NCI-H1436 treated with DMSO at 0.1 percent for 48 hours (cell line): ENCODE results near the gene SEPTIN10.
"Not testable (repeated sequence)": the region's sequence is repeated elsewhere in the genome, so short reads cannot be mapped to it uniquely, and the experiment has no call there.

Source experiments
- DNase-seq: peaks from one replicate; lab custom pipeline; 2025; lab: John Stamatoyannopoulos, UW

Gene SEPTIN10

GRCh38 chr2:109545828-109546713 is 67.7 kb downstream of the SEPTIN10 start:
- DNase-seq = no peak

DNA sequence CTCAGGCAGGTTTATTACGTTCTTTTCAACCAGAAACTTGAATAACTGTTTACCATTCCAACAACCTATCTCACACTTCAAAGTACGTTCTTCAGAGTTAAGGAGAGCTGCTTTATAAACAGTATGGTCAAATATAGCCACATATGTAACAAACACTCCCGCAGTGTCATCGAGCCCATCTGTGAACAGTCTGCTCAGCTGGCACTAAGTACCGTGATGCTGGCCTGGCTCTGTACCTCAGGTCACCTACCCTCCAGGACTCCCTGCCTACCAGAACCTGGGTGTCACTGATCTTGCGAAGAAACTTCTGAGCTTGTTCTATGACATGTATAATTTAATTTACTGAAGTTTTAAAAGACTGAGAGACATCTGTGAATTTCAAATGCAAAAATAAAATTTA is 71.4 kb downstream of the SEPTIN10 start:
- DNase-seq = no peak

GRCh38 chr2:109538546-109538945 is 75.2 kb downstream of the SEPTIN10 start:
- DNase-seq = no peak

DNA sequence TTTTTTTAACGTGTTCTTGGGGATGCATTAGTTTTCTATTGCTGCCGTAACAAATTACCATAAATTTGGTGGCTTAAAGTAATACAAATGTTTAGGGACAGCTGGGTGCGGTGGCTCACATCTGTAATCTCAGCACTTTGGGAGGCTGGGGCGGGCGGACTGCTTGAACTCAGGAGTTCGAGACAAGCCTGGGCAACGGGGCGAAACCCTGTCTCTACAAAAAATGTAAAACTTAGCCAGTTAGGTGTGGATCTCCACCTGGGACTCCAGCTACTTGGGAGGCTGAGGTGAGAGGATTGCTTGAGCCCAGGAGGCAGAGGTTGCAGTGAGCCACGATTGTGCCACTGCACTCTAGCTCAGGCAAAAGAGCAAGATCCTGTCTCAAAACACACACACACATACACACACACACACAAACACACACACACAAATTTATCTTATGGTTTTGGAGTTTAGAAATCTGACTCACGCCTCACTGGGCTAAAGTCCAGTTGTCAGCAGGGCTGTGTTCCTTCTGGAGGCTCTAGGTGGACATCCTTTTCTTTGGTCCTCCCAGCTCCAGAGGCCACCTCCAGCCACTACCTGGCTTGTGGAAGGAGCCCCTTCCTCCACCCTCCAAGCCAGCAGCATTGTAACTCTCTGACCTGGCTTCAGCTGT is 76.1 kb downstream of the SEPTIN10 start:
- no peak for DNase-seq

DNA sequence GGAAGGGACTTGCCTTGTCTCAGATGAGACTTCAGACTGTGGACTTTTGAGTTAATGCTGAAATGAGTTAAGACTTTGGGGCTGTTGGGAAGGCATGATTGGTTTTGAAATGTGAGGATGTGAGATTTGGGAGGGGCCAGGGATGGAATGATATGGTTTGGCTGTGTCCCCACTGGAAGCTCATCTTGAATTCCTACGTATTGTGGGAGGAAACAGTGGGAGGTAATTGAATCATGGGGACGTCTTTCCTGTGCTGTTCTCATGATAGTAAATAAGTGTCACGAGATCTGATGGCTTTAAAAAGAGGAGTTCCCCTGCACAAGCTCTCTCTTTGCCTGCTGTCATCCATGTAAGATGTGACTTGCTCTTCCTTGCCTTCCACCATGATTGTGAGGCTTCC is 77.2 kb downstream of the SEPTIN10 start:
- not testable (repeated sequence) for DNase-seq

DNA sequence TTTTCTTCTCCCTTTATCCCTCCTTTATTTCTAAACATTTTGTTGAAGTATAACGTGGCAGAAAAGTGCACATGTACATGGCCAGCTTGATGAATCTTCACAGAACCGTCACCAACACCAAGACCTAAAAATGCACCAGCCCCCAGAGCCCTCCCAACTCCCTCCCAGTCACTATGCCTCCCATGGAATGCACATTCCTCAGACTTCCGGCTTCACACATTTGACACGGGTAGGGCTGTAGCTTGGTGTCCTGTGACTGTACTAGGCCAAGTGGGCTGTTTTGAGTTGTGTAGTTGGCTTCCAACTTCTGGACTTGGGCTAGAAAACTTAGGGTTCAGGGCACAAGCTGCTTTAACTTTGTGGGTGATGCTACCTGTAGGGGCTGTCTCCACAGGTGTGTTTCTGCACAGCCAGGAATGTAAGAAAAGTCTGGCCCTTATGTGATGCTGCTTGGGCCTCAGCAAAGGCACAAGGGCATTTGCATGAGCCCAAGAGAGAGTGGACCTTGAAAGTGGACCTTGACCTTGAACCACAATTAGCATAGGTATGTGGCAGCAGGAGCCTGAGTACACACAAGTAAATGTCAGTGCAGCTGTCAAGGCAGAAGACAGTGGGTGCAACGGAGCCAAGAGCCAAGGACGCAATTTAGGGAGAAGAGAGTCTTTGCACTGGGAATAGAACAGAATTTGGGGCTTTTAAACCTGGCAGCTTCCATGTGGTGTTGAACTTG is 78.4 kb downstream of the SEPTIN10 start:
- DNase-seq = no peak

DNA sequence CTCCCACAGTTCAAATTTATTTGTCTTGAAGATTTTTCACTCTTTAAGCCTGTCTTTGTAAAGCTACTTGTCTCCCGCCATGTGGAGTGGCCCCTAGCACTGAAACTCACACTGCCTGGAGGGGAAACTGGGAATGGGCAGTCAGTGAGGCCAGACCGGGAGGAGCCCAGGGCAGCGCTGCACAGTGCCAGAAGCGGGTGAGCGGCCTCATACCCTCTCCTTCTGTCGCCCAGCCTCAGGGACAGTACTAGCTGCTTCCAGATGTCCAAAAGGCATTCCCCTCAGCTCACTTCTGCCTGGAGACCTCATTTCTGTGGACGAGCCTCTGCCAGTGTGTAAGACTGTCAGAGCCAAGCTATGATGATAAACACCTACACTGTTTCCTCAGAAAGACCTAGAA is 79.9 kb downstream of the SEPTIN10 start:
- DNase-seq = no peak

DNA sequence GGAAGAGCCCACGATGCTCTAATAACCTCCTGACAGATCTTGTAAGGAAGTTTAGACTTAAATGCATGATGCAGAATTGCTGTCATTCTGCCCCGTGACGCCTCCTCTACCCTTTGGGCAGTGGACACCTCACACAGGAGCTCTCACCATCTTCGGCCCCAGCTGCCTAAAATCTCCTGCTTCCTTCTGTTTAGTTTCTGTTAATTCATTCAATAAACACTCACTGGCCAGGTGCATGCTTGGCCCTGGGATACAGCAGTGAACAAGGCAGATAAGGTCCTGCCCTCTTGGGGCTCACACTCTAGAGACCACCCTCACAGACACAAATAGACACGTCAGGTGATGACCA is 81.1 kb downstream of the SEPTIN10 start:
- DNase-seq = no peak

DNA sequence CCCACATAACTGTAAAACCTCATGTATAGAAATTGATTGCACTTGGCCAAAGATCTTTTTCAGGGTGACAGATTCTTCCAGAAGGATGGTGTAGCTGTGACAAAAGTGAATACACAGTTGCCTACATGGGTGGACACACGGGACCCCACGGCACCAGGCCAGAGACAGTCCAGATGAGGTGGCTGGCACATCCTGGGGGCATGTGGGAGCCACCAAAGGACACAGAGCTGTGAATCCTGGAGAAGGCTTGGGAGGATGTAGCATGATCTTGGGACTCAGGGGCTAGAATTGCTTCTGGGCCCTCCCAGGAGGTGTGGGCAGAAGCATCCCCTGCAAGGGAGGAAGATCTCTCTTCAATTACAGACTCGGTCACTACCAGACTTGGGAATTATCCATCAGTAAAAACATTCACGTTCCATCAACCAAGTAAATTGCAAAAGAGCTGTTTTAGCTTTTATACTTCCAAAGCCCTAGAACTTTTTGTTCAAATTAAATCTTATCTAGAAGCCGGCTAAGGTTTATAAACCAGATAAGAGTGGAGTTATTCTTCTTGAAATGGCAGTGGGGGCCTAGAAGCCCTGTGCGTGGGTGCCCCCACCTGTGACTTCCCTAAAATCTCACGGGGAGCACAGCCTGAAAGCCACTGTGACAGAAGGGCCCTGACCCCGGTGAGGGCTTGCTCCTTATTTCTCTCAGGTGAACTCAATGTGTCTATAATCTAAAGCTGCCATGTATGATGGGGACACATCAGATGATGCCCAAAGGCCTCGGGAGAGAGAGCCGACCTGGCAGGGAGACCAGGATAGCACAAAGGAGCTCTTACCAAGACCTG is 81.7 kb downstream of the SEPTIN10 start:
- no peak for DNase-seq

DNA sequence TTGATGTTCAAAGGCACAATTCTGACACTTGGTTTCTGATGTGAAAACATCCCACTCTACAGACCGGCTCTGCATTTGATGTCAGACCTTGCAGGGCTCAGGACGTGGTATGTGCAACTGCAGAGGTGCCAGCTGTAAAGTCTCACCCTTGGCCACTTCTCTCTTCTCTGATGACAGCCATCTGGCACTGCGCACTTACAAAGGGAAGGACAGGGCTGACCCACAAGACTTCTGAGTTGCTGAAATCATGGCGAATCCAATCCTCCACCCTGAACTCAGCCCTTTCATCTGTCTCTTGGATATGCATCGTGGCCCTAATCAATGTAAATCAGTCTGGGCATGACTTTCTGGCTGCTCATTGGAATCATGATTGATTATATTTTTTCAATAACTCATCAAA is 82.5 kb downstream of the SEPTIN10 start:
- no peak for DNase-seq

GRCh38 chr2:109530712-109531111 is 83.1 kb downstream of the SEPTIN10 start:
- DNase-seq = no peak

- DNase-seq = no peak
Observed at GRCh38 chr2:109529532-109530449, 84.0 kb downstream of the SEPTIN10 start.

GRCh38 chr2:109528811-109529501 is 84.8 kb downstream of the SEPTIN10 start:
- no peak for DNase-seq

- no peak for DNase-seq
Observed at GRCh38 chr2:109527846-109528705, 85.7 kb downstream of the SEPTIN10 start.

DNA sequence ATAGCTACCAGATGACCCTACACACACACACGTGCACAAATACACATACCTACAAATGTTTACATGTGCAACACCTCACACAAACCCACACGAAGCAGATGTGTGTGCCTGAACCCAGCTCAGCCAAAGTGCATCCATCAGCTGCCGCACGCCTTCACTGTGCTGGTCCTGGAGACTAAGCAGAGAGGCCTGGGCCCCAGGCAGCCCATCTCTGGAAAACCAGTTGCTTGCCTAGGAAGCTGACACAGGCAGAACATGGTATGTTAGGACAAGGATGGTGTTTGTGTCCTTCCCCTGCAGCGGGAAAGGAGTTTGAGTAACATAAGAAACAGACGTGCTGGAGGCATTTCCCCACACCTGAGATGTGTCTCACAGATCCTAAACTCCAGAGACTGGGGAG is 86.7 kb downstream of the SEPTIN10 start:
- DNase-seq = no peak

DNA sequence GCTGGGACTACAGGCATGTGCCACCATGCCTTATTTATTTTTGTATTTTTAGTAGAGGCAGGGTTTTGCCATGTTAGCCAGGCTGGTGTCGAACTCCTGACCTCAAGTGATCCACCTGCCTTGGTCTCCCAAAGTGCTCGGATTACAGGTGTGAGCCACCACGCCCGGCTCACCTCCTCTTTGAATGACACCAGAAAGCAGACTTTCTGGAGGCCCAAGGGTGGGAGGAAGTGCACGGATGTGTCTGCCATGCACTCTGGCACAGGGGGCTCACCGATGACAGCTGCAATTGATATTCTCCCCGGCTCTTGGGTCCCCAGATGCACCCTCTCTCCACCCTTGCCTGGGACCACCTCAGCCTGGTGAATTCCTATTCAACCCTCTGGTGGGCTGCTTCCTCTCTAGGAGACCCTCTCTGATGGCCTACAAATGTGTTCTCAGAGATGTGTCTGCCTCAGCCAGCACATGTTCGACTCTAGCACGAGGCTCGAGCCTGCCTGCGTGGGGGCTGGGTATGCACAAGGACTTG is 87.3 kb downstream of the SEPTIN10 start:
- no peak for DNase-seq

DNA sequence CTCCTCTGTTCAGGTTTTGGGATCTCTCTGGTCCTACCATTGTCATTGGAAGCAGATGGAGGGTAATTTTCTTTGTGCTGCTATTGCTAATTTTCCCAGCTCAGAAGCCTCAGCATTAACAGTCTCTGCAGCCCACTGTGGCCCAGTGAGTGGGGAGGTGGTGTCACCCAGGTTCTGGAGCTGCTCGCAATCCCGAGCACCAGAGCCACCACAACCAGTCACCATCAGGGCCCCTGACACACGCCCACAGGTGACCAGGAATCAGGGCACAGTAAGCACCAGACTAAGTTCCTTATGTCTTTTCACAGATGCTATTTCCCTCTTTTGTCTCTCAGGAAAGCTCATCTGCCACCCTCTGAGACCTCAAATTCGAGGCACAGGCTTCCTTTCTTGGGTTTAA is 87.9 kb downstream of the SEPTIN10 start:
- no peak for DNase-seq

GRCh38 chr2:109523536-109524361 is 90.0 kb downstream of the SEPTIN10 start:
- DNase-seq = no peak
